Testis (tissue), 2 donors: ENCODE results near the gene AHCYL1.

ENCODE experiments used
- CTCF ChIP-seq, 3 experiments: fragments of 450-650 bp in 2 of 3; fragments of 200-600 bp in 1 of 3; sonication (generic) in 1 of 3; IDR thresholded peaks; one replicate each; pipeline ENCODE4 v1.5.1; 2016 to 2019; ENCODE audit warnings: antibody characterized with exemption in 3 of 3, mild to moderate bottlenecking in 2 of 3, moderate library complexity in 1 of 3
- POLR2A ChIP-seq: fragments of 450-650 bp; IDR thresholded peaks from one replicate; pipeline ENCODE4 v1.6.1; 2017; ENCODE audit warnings: antibody characterized with exemption, mild to moderate bottlenecking, moderate library complexity

DNA sequence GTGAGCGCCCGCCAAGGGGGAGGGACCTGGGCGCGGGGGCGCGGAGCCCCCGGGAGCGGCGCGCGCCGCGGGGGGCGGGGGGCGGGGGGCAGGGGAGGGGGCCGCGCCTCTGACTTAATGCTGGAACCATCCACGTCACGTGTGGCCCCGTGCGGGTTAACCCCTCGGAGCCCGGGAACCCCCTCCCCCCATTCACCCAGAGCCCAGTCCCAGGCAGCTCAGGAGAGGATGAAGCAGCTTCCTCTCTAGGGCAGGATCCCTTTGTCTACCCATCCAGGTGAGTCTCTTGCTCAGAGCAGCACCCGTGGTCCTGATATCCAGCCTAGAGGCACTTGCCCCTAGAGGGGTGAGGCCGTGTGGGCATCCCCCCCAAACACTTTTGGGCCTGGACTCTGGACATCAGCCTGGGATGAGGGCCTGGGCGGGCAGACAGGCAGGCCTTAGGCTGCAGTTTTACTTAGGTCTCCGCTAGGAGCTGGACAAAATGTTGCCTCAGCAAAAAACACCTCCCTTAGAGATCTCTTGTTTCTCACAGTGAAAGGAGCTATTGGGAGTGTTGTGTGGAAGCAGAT is 86.2 kb downstream of the AHCYL1 start, which contains the start of gene ALX3:
- TF ChIP-seq CTCF (IDR thresholded peaks at IDR 0.05) (no peak), POLR2A (no peak)
